ENCODE data around the gene SPOPL.
"Not testable (repeated sequence)": the region's sequence is repeated elsewhere in the genome, so short reads cannot be mapped to it uniquely, and the experiment has no call there.

SPOPL gene

DNA sequence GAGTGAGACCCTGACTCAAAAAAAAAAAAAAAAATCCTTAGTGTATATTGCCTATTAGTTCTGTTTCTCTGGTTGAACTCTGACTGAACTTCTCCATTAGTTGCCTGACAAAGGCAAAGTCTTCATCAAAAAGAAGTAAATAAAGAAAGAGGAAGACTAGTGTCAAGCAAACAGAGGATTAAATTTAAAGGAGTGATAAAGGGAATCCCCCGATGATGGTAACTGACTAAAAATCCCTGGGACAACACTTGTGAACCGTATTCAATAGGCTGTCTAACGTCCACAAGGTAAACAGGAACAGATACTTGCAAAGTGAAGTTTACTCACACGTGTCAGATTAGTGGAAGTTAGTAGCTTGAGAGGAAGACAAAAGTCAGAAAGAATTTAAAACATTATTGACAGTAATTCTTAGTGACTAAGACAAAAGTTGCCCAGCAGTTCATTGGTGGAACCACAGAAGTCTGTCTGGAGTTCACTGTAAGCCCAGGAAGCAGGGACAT, 26.2 kb upstream of the SPOPL start:
- TF ChIP-seq TAF1 (IDR thresholded peaks at IDR 0.05; ENCODE audit: borderline replicate concordance, low read depth, low read length) (no peak), POLR2AphosphoS5 (IDR thresholded peaks at IDR 0.05; ENCODE audit: low read depth, low read length) (no peak), POLR2A (IDR thresholded peaks at IDR 0.05; ENCODE audit: low read depth, low read length) (no peak)
- DNase-seq (ENCODE audit: insufficient read length) = no peak
- FAIRE-seq = peak; percentile 51

DNA sequence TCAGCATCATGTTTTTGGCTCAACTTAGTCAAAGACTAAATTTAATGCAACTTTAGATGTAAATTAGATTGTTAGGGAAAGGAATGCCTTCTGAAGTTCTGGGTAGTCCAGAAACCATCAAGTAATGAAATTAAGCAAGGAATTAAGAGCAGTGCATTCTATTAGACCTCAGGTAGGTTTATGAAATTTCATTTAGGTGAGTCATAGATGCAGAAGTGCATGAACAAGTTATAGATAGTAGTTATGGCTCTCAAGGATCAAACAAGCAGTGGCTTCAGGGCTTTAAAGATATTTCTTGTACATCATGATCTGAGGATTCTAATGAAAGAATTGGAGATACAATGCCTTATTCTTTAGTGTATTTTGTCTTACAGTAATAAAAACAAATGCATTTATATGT, 25.4 kb upstream of the SPOPL start:
- FAIRE-seq (no peak), DNase-seq (ENCODE audit: insufficient read length) (no peak)
- no peak for TF ChIP-seq TAF1 (IDR thresholded peaks at IDR 0.05; ENCODE audit: borderline replicate concordance, low read depth, low read length)
- no peak for TF ChIP-seq POLR2A (IDR thresholded peaks at IDR 0.05; ENCODE audit: low read depth, low read length)
- TF ChIP-seq POLR2AphosphoS5 (IDR thresholded peaks at IDR 0.05; ENCODE audit: low read depth, low read length) = no peak

DNA sequence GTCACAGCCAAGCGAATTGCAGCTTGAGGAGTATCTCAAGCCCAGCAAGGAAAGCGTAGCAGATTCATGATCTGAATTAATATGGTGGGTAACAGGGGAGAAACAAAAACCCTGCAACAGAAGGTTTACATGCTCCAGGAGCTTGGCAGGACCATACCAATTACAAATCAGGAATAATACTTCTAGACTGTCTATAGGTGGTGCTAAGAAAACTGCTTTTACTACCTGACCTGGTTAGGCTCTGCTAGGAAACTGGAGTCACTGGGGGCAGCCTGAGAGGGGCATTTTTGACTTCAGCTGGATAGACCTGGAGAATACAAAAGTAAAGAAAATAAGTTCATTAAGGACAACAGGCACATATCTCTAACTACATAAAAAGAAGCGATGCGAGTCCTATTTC, 24.6 kb upstream of the SPOPL start:
- FAIRE-seq = peak; percentile 53
- DNase-seq (ENCODE audit: insufficient read length) = no peak
- TF ChIP-seq TAF1 (IDR thresholded peaks at IDR 0.05; ENCODE audit: borderline replicate concordance, low read depth, low read length) (no peak), POLR2AphosphoS5 (IDR thresholded peaks at IDR 0.05; ENCODE audit: low read depth, low read length) (no peak), POLR2A (IDR thresholded peaks at IDR 0.05; ENCODE audit: low read depth, low read length) (no peak)

DNA sequence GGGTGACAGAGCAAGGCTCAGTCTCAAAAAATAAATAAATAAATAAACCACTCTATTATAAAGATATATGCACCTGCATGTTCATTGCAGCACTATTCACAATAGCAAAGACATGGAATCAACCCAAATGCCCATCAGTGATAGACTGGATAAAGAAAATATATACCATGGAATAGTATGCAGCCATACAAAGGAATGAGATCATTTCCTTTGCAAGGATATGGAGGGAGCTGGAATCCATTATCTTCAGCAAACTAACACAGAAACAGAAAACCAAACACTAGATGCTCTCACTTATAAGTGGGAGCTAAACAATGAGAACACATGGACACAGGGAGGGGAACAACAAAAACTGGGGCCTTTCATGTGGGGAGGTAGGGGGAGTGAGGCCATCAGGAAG, 18.8 kb upstream of the SPOPL start:
- FAIRE-seq; DNase-seq (ENCODE audit: insufficient read length): not testable (repeated sequence)

DNA sequence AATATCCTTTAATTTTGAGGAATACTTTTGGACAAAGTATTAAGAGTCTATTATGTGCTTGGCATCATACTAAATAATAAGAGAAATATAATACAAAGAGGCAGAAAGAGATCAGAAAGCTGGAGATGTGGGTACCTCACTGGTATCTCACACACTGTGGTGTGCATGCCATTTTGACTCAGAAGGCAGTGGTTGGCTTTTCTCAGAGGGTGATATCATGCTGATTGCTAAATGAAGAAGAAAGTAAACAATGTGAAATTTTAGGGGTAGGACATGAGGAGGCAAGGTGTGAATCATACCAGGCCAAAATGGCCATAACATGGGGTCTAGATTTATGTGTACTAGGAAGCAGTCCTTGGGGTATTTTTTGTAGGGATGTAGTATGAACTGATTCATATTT, 16.6 kb upstream of the SPOPL start:
- FAIRE-seq = no peak
- TF ChIP-seq POLR2A (IDR thresholded peaks at IDR 0.05; ENCODE audit: low read depth, low read length) (no peak), TAF1 (IDR thresholded peaks at IDR 0.05; ENCODE audit: borderline replicate concordance, low read depth, low read length) (no peak), POLR2AphosphoS5 (IDR thresholded peaks at IDR 0.05; ENCODE audit: low read depth, low read length) (no peak)
- DNase-seq (ENCODE audit: insufficient read length) = no peak

DNA sequence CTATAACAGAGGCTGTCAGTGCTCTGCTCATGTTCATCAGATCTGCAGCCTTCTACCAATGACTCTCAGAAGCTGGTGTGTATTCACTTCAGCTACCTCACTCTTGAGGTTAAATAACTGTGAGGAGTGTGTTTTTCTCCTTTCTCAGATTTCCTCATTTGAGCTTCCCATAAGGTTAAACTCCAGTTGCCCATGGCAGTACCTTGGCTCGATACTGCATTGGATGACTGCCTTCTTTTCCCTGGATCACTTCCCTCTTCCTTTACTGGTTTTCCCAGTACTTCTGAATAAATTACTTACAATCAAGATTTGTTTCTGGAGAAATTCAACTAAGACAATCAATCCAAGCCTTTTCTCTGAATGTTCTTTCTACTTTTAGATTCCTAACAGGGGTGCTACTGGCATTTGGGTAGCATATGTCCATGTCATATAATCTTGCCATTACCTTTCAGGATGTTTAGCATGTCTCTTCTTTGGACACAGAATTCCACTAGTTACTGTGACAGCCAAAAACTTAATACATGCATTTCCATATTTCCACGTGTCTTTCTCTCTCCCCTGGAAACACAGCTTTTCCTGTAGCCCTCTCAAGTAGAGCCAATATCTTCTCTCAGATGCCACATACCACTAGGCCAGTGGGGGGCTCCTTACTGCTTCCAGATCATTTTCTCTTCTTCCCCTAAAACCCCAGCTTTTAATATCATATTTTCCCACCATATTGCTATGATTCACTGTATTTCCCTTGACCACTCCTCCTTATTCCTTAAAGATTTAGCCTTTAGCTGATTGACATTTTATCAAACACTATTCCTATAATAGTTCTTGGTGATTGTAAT, 15.0 kb upstream of the SPOPL start:
- TF ChIP-seq POLR2A (IDR thresholded peaks at IDR 0.05; ENCODE audit: low read depth, low read length) = no peak
- no peak for TF ChIP-seq TAF1 (IDR thresholded peaks at IDR 0.05; ENCODE audit: borderline replicate concordance, low read depth, low read length)
- no peak for TF ChIP-seq POLR2AphosphoS5 (IDR thresholded peaks at IDR 0.05; ENCODE audit: low read depth, low read length)
- no peak for DNase-seq (ENCODE audit: insufficient read length)
- no peak for FAIRE-seq

DNA sequence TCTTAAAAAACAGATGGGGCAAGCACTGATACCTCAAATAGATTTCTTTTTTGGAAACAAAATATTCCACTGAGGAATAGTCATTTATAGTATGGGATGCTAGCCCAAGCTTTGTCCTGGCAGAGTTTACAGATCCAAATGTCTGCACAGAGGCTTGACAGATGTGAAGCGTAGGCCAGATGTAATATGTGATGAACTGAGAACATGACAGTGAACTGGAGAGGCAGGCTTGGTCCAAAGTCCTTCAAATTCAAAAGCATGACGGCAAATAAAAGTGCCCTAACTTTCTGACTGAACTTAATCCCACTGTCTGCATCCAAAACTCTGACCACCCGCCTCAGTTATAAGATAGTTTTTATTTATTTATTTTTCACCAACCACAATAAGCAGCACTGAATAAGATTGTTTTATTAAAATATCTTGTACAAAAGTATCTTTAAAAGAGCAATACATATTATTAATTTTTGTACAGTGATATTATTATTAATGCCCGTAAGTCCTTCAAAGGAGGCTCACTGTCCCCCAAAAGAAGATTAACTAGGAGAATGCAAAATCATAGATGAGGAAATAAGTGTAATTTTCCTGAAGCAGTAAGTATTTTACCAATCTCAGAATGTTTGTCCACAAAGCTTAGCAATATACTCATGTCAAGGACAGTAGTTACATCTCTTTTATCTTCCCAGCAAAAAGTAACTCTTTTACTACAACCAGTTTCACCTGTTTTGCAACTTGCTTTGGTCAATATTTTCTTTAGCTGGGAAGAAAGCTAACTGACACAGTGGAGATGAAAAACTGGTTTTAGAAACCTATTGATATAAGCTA, 10.7 kb upstream of the SPOPL start:
- no peak for FAIRE-seq
- TF ChIP-seq POLR2AphosphoS5 (IDR thresholded peaks at IDR 0.05; ENCODE audit: low read depth, low read length) = no peak
- TF ChIP-seq TAF1 (IDR thresholded peaks at IDR 0.05; ENCODE audit: borderline replicate concordance, low read depth, low read length) = no peak
- no peak for TF ChIP-seq POLR2A (IDR thresholded peaks at IDR 0.05; ENCODE audit: low read depth, low read length)
- no peak for DNase-seq (ENCODE audit: insufficient read length)

DNA sequence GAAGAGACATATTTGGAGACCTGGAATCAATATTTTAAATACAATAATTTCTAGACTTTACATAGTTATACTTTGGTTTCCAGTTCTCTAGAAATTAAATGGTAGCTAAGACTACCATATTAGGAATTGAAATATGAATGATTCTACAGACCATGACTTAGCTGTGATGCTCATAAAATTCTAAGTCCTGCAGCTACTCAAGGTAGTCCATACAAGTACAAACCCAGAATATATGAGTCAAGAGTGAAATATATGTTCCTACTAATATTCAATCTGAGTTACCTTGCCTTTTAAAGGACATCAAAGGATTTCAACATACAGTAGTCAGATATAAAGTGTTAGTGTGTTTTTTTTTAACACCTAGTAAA, 10.1 kb upstream of the SPOPL start:
- no peak for TF ChIP-seq TAF1 (IDR thresholded peaks at IDR 0.05; ENCODE audit: borderline replicate concordance, low read depth, low read length)
- no peak for TF ChIP-seq POLR2AphosphoS5 (IDR thresholded peaks at IDR 0.05; ENCODE audit: low read depth, low read length)
- TF ChIP-seq POLR2A (IDR thresholded peaks at IDR 0.05; ENCODE audit: low read depth, low read length) = no peak
- DNase-seq (ENCODE audit: insufficient read length) = no peak
- FAIRE-seq = no peak

DNA sequence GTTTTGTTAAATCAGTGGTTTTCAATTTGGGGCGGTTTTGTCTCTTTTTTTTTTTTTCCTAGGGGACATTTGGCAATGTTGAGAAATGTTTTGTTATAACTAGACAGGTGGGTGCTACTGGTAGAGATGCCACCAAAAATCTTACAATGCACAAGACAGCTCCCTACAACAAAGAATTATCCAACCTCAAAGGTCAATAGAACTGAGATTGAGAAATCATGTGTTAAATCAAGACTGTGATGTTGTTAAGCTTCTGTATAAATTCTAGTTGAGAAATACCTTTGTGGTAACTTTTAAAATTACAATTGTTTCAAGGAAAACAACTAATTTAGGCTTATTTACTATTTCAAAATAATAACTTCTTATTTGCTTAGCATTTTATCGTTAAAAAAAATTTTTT, 9.4 kb upstream of the SPOPL start:
- FAIRE-seq = no peak
- DNase-seq (ENCODE audit: insufficient read length) = no peak
- TF ChIP-seq POLR2AphosphoS5 (IDR thresholded peaks at IDR 0.05; ENCODE audit: low read depth, low read length) = no peak
- TF ChIP-seq POLR2A (IDR thresholded peaks at IDR 0.05; ENCODE audit: low read depth, low read length) = no peak

DNA sequence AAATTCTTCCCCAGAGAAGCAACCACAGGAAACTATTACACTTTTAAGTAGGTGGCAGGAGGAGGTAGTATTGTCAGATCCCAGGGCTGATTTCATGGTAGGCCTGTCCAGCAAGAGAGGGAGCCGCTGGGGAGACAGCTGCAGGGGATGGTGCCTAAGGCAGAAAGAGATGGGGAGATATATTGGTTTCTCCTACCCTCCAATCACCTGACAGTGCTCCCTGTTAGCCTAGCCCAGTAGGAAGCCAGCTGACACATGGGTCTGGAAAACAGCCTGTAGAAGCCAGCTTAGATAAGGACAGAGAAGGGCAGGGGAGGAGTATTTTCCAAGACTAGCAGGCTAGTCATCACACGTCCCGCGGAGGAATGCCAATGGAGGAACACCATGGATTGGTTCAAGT, 8.2 kb upstream of the SPOPL start:
- no peak for FAIRE-seq
- TF ChIP-seq TAF1 (IDR thresholded peaks at IDR 0.05; ENCODE audit: borderline replicate concordance, low read depth, low read length) (no peak), POLR2A (IDR thresholded peaks at IDR 0.05; ENCODE audit: low read depth, low read length) (no peak), POLR2AphosphoS5 (IDR thresholded peaks at IDR 0.05; ENCODE audit: low read depth, low read length) (no peak)
- DNase-seq (ENCODE audit: insufficient read length) = no peak

DNA sequence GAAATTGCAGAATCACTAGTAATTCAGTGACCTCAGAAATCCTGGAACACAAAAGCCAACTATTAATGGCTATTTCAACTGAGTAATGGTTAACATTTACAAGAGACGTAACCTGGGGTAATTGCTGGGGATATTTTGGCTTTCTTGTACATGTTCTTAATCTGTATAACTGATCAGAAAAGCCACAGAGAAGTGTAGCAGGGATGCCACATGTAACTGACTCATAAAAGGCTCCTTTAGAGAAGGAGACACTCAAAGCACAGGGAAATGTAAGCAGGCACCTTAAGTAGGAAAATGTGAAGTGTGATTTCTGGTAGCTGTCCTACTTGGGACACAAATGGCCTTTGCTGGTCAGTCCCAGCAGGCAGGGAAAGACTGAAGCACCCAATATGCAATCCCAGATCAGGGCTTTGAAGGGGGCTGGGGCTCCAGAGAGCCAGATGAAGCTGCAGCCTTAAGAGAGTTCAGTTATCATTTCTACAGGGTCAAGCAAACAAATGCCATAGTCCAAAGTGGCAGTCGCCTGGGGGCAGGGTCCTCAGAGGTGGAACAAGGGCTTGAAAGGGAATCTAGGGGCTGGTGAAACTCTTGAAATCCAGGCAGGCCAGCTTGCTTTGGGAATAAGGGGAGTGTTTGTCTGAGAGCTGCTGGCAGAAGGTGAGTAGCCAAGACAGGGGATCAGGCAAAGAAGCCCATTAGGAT, 7.2 kb upstream of the SPOPL start:
- DNase-seq (ENCODE audit: insufficient read length) = no peak
- TF ChIP-seq POLR2A (IDR thresholded peaks at IDR 0.05; ENCODE audit: low read depth, low read length) (no peak), TAF1 (IDR thresholded peaks at IDR 0.05; ENCODE audit: borderline replicate concordance, low read depth, low read length) (no peak), POLR2AphosphoS5 (IDR thresholded peaks at IDR 0.05; ENCODE audit: low read depth, low read length) (no peak)
- FAIRE-seq = no peak

All from GM12892 (cell line).